CD4-positive, alpha-beta T cell (primary cell): ENCODE results near the gene MYO3B. TPM values are rescaled to one million over a fixed set of nuclear protein-coding genes. Genes with fewer than 3 reads are reported as not detected.

Experiments used
- ATAC-seq: fragments of 200-7000 bp; cut with Tn5 transposase; one replicate; pipeline ENCODE4 v1.10.0; 2022; ENCODE audit warnings: mild to moderate bottlenecking; ENCODE audit not compliant: poor library complexity
- CTCF ChIA-PET: fragments of 350-600 bp; sonication (Branson Sonifier 250); formaldehyde crosslinking; loops from one replicate; lab custom pipeline; 2021; ENCODE audit warnings: antibody characterized with exemption, inconsistent platforms; lab: Charles Lee
- POLR2A ChIA-PET: fragments of 350-600 bp; sonication (Branson Sonifier 250); formaldehyde crosslinking; loops from one replicate; lab custom pipeline; 2021; ENCODE audit warnings: antibody characterized with exemption, inconsistent platforms; lab: Charles Lee
- DNase-seq, 14 experiments: peaks; one replicate each; pipeline ENCODE4 v3.0.0-alpha.2; 2013 to 2020; ENCODE audit warnings: mixed read lengths in 2 of 14
- H3K27ac ChIP-seq, 2 donors: one replicate each; pipeline versions ENCODE4 v1.5.1 to v1.7.0; 2013; ENCODE audit warnings: low read length in 2 of 2, low read depth in 1 of 2, mild to moderate bottlenecking in 1 of 2
- H3K27me3 ChIP-seq, 2 experiments: 1 replicate in 1 of 2; 2 replicates in 1 of 2; pipeline versions ENCODE4 v1.6.1 to v1.7.0; 2013; ENCODE audit warnings: low read length in 2 of 2, control low read depth in 1 of 2, mild to moderate bottlenecking in 1 of 2, moderate library complexity in 1 of 2; ENCODE audit not compliant: insufficient read depth in 2 of 2, control insufficient read depth in 1 of 2
- H3K36me3 ChIP-seq: one replicate; pipeline ENCODE4 v1.6.1; 2013; ENCODE audit warnings: low read length, control low read depth; ENCODE audit not compliant: insufficient read depth
- H3K4me1 ChIP-seq: one replicate; pipeline ENCODE4 v1.6.1; 2013; ENCODE audit warnings: low read length, control low read depth; ENCODE audit not compliant: insufficient read depth
- H3K4me3 ChIP-seq: one replicate; pipeline ENCODE4 v1.5.1; 2013; ENCODE audit warnings: mild to moderate bottlenecking, low read length, moderate library complexity
- H3K9me3 ChIP-seq, 2 experiments: 1 replicate in 1 of 2; 2 replicates in 1 of 2; pipeline versions ENCODE4 v1.6.1 to v1.7.0; 2013; ENCODE audit warnings: low read length in 2 of 2, mild to moderate bottlenecking in 2 of 2, control low read depth in 1 of 2, moderate library complexity in 1 of 2; ENCODE audit not compliant: control insufficient read depth in 1 of 2, insufficient read depth in 1 of 2
- H3K27ac Mint-ChIP-seq: one replicate; pipeline ENCODE4 v1.8.0; 2020; ENCODE audit warnings: mixed read lengths
- H3K27me3 Mint-ChIP-seq: one replicate; pipeline ENCODE4 v1.8.0; 2021; ENCODE audit warnings: mixed read lengths
- H3K36me3 Mint-ChIP-seq: one replicate; pipeline ENCODE4 v1.8.0; 2021; ENCODE audit warnings: low read depth, mixed read lengths
- H3K4me1 Mint-ChIP-seq: one replicate; pipeline ENCODE4 v1.8.0; 2021; ENCODE audit warnings: low read depth, mixed read lengths
- H3K4me3 Mint-ChIP-seq: one replicate; pipeline ENCODE4 v1.8.0; 2020; ENCODE audit warnings: mild to moderate bottlenecking, mixed read lengths
- H3K9me3 Mint-ChIP-seq: one replicate; pipeline ENCODE4 v1.8.0; 2020; ENCODE audit warnings: mixed read lengths
- intact Hi-C, 2 experiments: fragments of 100-400 bp; cut with DNase I in 1 of 2; cut with micrococcal nuclease in 1 of 2; formaldehyde crosslinking; loops; one replicate each; pipeline versions ENCODE4 v1.15.1 to v1.9.0; 2023 to 2025; cut with DNase I, micrococcal nuclease
- total RNA-seq, 174 experiments: library from RNA in 2 of 174; stranded (reverse) in 2 of 174; gene quantifications; one replicate each; pipeline ENCODE4 v1.2.3 and lab custom pipeline; 2021 to 2026
- TF ChIP-seq, protein P1 (sequence below): fragments of 200-600 bp; IDR thresholded peaks from one replicate; pipeline ENCODE4 v1.8.0; 2022; ENCODE audit warnings: antibody characterized with exemption, mild to moderate bottlenecking

MYO3B gene
- total RNA-seq, 2 experiments from 2014 or later = not detected

GRCh38 chr2:170568511-170568910 lies 390.6 kb downstream of the MYO3B start:
- intact Hi-C loops = no loop called here
- no peak for ATAC-seq
- no peaks in the 10 kb centered on the region for H3K4me1 ChIP-seq

GRCh38 chr2:170571612-170572011 lies 393.7 kb downstream of the MYO3B start:
- Histone ChIP-seq H3K9me3 (no peaks in the 10 kb centered on the region), H3K36me3 (no peaks in the 10 kb centered on the region), H3K4me1 (no peaks in the 10 kb centered on the region), H3K27ac (no peak overlapping the region), H3K4me3 (no peak overlapping the region), H3K27me3 (peaks cover 0 to 7% of the 10 kb centered on the region in 2 experiments)
- Mint-ChIP-seq H3K27me3 (peaks cover 17% of the 10 kb centered on the region), H3K27ac (no peak overlapping the region), H3K4me1 (no peaks in the 10 kb centered on the region), H3K4me3 (no peak overlapping the region), H3K36me3 (no peaks in the 10 kb centered on the region), H3K9me3 (no peaks in the 10 kb centered on the region)
- intact Hi-C loops = no loop called here
- ChIA-PET CTCF (no interaction called here), POLR2A (no interaction called here)
- ATAC-seq (no peak), DNase-seq (no peak)
- TF ChIP-seq, protein P1, sequence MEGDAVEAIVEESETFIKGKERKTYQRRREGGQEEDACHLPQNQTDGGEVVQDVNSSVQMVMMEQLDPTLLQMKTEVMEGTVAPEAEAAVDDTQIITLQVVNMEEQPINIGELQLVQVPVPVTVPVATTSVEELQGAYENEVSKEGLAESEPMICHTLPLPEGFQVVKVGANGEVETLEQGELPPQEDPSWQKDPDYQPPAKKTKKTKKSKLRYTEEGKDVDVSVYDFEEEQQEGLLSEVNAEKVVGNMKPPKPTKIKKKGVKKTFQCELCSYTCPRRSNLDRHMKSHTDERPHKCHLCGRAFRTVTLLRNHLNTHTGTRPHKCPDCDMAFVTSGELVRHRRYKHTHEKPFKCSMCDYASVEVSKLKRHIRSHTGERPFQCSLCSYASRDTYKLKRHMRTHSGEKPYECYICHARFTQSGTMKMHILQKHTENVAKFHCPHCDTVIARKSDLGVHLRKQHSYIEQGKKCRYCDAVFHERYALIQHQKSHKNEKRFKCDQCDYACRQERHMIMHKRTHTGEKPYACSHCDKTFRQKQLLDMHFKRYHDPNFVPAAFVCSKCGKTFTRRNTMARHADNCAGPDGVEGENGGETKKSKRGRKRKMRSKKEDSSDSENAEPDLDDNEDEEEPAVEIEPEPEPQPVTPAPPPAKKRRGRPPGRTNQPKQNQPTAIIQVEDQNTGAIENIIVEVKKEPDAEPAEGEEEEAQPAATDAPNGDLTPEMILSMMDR = no peak

More at GRCh38 chr2:170568511-170568910, 390.6 kb downstream of the MYO3B start:
- ChIA-PET CTCF (no interaction called here), POLR2A (no interaction called here)
- Mint-ChIP-seq H3K9me3 (no peaks in the 10 kb centered on the region), H3K27ac (no peak overlapping the region), H3K4me1 (no peaks in the 10 kb centered on the region), H3K36me3 (no peaks in the 10 kb centered on the region), H3K4me3 (no peak overlapping the region), H3K27me3 (peaks cover 12% of the 10 kb centered on the region)
- Histone ChIP-seq H3K36me3 (no peaks in the 10 kb centered on the region), H3K4me3 (no peak overlapping the region), H3K27me3 (no peaks in the 10 kb centered on the region), H3K9me3 (no peaks in the 10 kb centered on the region), H3K27ac (no peak overlapping the region)
- no peak for DNase-seq
- TF ChIP-seq, protein P1 = no peak

DNA sequence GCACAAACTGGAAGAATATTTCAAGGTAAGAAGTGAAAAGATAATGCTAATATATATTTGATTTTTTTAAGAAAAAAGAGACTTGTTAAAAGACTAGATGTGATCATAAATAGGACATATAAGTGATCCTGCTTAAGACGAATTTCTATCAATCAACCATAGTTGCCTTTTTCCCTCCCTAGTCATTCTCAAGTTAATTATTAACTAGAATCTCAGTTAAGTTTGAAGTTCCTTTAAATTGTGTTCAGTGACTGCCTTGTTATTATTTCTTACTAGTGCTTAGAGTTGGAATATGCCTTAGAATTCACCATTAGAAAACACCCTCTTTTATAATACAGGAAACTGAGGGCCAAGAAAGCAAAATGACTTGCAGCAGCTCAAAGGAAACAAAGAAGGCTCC lies 395.7 kb downstream of the MYO3B start:
- no peaks in the 10 kb centered on the region for H3K4me1 Mint-ChIP-seq
- Histone ChIP-seq H3K4me1 (no peaks in the 10 kb centered on the region), H3K9me3 (no peaks in the 10 kb centered on the region), H3K27ac (no peak overlapping the region), H3K4me3 (no peak overlapping the region), H3K36me3 (no peaks in the 10 kb centered on the region), H3K27me3 (peaks cover 3 to 7% of the 10 kb centered on the region in 2 experiments)
- DNase-seq (no peak), ATAC-seq (no peak)
- H3K36me3 Mint-ChIP-seq = no peaks in the 10 kb centered on the region
- H3K9me3 Mint-ChIP-seq = no peaks in the 10 kb centered on the region
- TF ChIP-seq, protein P1 = no peak
- CTCF ChIA-PET = no interaction called here
- H3K4me3 Mint-ChIP-seq = no peak overlapping the region
- H3K27ac Mint-ChIP-seq = no peak overlapping the region
- H3K27me3 Mint-ChIP-seq = peaks cover 17% of the 10 kb centered on the region
- intact Hi-C loops = no loop called here
- POLR2A ChIA-PET = no interaction called here
